Immature natural killer cell (primary cell): Measurements from ENCODE around the gene ROBO1. TPM values are rescaled to one million over a fixed set of nuclear protein-coding genes. Genes with fewer than 3 reads are reported as not detected.
"Not testable (repeated sequence)": the region's sequence is repeated elsewhere in the genome, so short reads cannot be mapped to it uniquely, and the experiment has no call there.

Experiments used
- DNase-seq, 3 donors: peaks; one replicate each; pipeline ENCODE4 v3.0.0; 2022; ENCODE audit warnings: mixed read lengths in 1 of 3
- H3K27ac Mint-ChIP-seq, 6 donors: one replicate each; pipeline ENCODE4 v1.8.0; 2020; ENCODE audit warnings: mixed read lengths in 6 of 6, mild to moderate bottlenecking in 5 of 6, inconsistent platforms in 4 of 6, moderate library complexity in 3 of 6
- H3K27me3 Mint-ChIP-seq, 3 donors: one replicate each; pipeline ENCODE4 v1.8.0; 2020 to 2021; ENCODE audit warnings: low read depth in 3 of 3, mild to moderate bottlenecking in 3 of 3, mixed read lengths in 3 of 3, moderate library complexity in 3 of 3, inconsistent platforms in 1 of 3
- H3K36me3 Mint-ChIP-seq, 3 donors: one replicate each; pipeline ENCODE4 v1.8.0; 2020; ENCODE audit warnings: mixed read lengths in 3 of 3, inconsistent platforms in 2 of 3, mild to moderate bottlenecking in 2 of 3
- H3K4me1 Mint-ChIP-seq, 2 donors: one replicate each; pipeline ENCODE4 v1.8.0; 2020; ENCODE audit warnings: inconsistent platforms in 2 of 2, mild to moderate bottlenecking in 2 of 2, mixed read lengths in 2 of 2, moderate library complexity in 1 of 2
- H3K4me3 Mint-ChIP-seq, 5 donors: one replicate each; pipeline ENCODE4 v1.8.0; 2020; ENCODE audit warnings: mild to moderate bottlenecking in 5 of 5, mixed read lengths in 5 of 5, inconsistent platforms in 3 of 5, moderate library complexity in 3 of 5
- H3K9me3 Mint-ChIP-seq, 6 donors: one replicate each; pipeline ENCODE4 v1.8.0; 2020; ENCODE audit warnings: mild to moderate bottlenecking in 6 of 6, mixed read lengths in 6 of 6, inconsistent platforms in 4 of 6, moderate library complexity in 3 of 6
- polyA plus RNA-seq, 3 donors: library from polyadenylated mRNA; unstranded; fragments of 300-500 nt; fragmentation: Illumina TruSeq; gene quantifications; one replicate each; pipeline ENCODE4 v1.2.3, GENCODE V29; 2021

ROBO1 gene
- polyA plus RNA-seq, 3 donors from 2014 or later, result 0.63 TPM; not detected in 2

DNA sequence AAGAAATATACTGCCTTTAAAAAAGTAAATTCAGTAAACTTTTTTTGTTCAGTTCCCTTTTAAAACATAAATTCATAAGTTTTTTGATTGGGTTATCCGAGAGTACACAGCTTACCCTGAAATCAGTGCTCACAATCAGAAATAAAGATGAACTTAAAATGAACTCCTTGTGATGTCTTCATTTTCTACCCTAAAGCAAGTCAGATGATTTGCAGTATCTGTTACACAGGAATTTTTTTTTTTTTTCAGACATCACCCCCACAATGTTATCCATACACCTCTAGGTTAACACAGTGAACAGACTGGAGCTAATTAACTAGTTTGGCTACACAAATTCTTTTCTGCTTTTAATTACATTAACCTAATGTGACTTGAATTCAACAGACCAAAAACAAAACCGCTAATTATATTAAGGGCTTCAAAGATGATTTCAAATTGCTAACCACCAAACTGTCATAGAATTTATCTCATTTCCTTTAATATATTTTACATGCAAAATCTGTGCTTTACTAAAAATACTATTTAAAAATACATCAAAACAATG lies 1042.0 kb downstream of the ROBO1 start:
- Mint-ChIP-seq H3K9me3 (peaks cover 0 to 42% (median 12%) of the 10 kb centered on the region in 6 donors), H3K27ac (no peak overlapping the region), H3K4me3 (no peak overlapping the region), H3K27me3 (peaks cover 0 to 1% (median 0%) of the 10 kb centered on the region in 3 donors), H3K36me3 (no peaks in the 10 kb centered on the region), H3K4me1 (peaks cover 0 to 6% of the 10 kb centered on the region in 2 donors)
- DNase-seq, result no peak

DNA sequence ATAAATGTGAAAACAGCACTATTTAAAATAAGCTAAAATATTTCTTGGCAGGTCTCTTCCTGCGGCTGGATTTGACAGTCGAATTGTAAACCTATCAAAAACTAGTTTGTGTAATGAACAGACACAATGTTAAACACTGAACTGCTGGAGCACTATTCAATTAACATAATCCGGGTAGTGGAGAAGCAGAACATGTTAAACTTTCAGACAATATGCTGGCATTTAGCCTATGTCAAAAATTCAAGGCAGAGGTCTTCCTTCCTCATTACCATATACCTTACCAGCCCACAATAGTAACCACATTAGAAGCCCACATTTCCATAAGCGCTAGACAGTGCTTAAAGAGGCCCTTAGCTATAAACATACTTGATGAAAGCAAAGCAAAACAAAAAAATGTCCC lies 1042.9 kb downstream of the ROBO1 start:
- Mint-ChIP-seq H3K27me3 (no peaks in the 10 kb centered on the region), H3K36me3 (no peaks in the 10 kb centered on the region), H3K4me1 (peaks cover 0 to 6% of the 10 kb centered on the region in 2 donors), H3K9me3 (peaks cover 0 to 42% (median 12%) of the 10 kb centered on the region in 6 donors), H3K27ac (no peak overlapping the region), H3K4me3 (no peak overlapping the region)
- no peak for DNase-seq

GRCh38 chr3:78724364-78724763 lies 1043.4 kb downstream of the ROBO1 start:
- not testable (repeated sequence) for H3K4me1 Mint-ChIP-seq, H3K4me3 Mint-ChIP-seq, H3K27ac Mint-ChIP-seq, H3K36me3 Mint-ChIP-seq, DNase-seq, H3K27me3 Mint-ChIP-seq
- peaks cover 0 to 41% (median 12%) of the 10 kb centered on the region in 6 donors for H3K9me3 Mint-ChIP-seq

GRCh38 chr3:78721771-78722543 lies 1045.8 kb downstream of the ROBO1 start:
- Mint-ChIP-seq H3K4me3 (no peak overlapping the region), H3K9me3 (peaks cover 0 to 40% (median 12%) of the 10 kb centered on the region in 6 donors), H3K27me3 (no peaks in the 10 kb centered on the region), H3K27ac (no peak overlapping the region), H3K36me3 (peaks cover 0 to 3% (median 0%) of the 10 kb centered on the region in 3 donors), H3K4me1 (peaks cover 0 to 6% of the 10 kb centered on the region in 2 donors)
- DNase-seq, result no peak

GRCh38 chr3:78718707-78719106 lies 1049.1 kb downstream of the ROBO1 start:
- no peak for DNase-seq
- no peaks in the 10 kb centered on the region for H3K27me3 Mint-ChIP-seq

DNA sequence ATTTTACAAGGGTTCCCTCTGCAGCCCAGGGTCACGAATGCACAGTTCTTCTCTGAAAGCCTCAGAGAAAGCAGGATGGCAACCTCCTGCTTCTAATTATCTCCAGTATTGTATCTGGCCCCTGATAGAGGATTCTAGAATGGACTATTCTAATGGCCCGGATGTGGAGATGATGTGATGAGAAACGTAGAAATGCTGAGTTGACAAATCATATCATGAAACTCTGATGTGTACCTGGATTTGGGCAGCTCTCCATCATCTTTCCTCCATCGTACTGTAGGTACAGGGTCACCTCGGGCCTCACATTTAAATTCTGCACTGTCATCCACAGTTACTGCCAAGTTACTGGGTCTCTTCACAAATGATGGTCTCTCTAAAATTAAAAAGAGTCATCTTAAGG lies 1050.8 kb downstream of the ROBO1 start:
- H3K9me3 Mint-ChIP-seq, result peaks cover 5 to 24% (median 18%) of the 10 kb centered on the region in 6 donors

More at GRCh38 chr3:78718707-78719106, 1049.1 kb downstream of the ROBO1 start:
- Mint-ChIP-seq H3K4me1 (peaks cover 0 to 6% of the 10 kb centered on the region in 2 donors), H3K9me3 (peaks cover 5 to 31% (median 21%) of the 10 kb centered on the region in 6 donors), H3K36me3 (peaks cover 0 to 6% (median 0%) of the 10 kb centered on the region in 3 donors), H3K27ac (no peak overlapping the region), H3K4me3 (no peak overlapping the region)

DNA sequence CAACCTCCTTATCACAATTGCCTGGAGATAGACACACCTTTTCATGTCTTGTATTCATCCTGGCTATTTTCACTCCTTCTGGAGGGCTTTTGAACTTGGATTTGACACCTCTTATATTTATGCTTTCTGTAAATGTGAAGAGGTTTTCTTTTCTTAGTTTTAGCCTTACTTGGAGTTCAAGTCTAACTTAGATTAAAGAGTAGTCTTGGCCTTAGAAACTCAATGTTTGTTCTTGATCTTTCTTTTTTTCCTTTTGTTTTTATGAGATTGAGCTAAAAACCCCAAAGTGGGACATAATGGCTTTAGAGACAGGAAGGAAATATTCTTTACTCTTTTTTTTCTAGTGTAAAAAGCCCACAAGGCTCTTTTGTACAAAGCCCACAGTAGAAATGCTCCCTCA lies 1054.9 kb downstream of the ROBO1 start:
- Mint-ChIP-seq H3K4me3 (no peak overlapping the region), H3K36me3 (peaks cover 0 to 6% (median 0%) of the 10 kb centered on the region in 3 donors), H3K27ac (peak overlapping the region in 1 of 6 donors; percentile 28), H3K4me1 (peaks cover under 1 to 15% of the 10 kb centered on the region in 2 donors), H3K9me3 (peaks cover 5 to 33% (median 18%) of the 10 kb centered on the region in 6 donors), H3K27me3 (no peaks in the 10 kb centered on the region)
- no peak for DNase-seq

More for the DNA sequence above, 1050.8 kb downstream of the ROBO1 start:
- no peak for DNase-seq
- H3K27me3 Mint-ChIP-seq, result no peaks in the 10 kb centered on the region
- H3K4me3 Mint-ChIP-seq, result no peak overlapping the region
- H3K4me1 Mint-ChIP-seq, result peaks cover 0 to 13% of the 10 kb centered on the region in 2 donors
- H3K27ac Mint-ChIP-seq, result no peak overlapping the region
- peaks cover 0 to 6% (median 0%) of the 10 kb centered on the region in 3 donors for H3K36me3 Mint-ChIP-seq

GRCh38 chr3:78712270-78712669 lies 1055.5 kb downstream of the ROBO1 start:
- Mint-ChIP-seq H3K36me3 (peaks cover 0 to 4% (median 0%) of the 10 kb centered on the region in 3 donors), H3K27me3 (peaks cover 0 to 1% (median 0%) of the 10 kb centered on the region in 3 donors), H3K4me1 (peaks cover 4 to 22% of the 10 kb centered on the region in 2 donors), H3K9me3 (peaks cover 5 to 33% (median 15%) of the 10 kb centered on the region in 6 donors), H3K27ac (no peak overlapping the region), H3K4me3 (no peak overlapping the region)
- no peak for DNase-seq

- peaks cover 0 to 47% (median 6%) of the 10 kb centered on the region in 6 donors for H3K9me3 Mint-ChIP-seq
- H3K36me3 Mint-ChIP-seq, result no peaks in the 10 kb centered on the region
- H3K4me3 Mint-ChIP-seq, result no peak overlapping the region
- no peak for DNase-seq
- no peak overlapping the region for H3K27ac Mint-ChIP-seq
- H3K4me1 Mint-ChIP-seq, result peaks cover 4 to 25% of the 10 kb centered on the region in 2 donors
- H3K27me3 Mint-ChIP-seq, result peaks cover 0 to 1% (median 0%) of the 10 kb centered on the region in 3 donors
Observed at GRCh38 chr3:78708565-78709073, 1059.2 kb downstream of the ROBO1 start.

DNA sequence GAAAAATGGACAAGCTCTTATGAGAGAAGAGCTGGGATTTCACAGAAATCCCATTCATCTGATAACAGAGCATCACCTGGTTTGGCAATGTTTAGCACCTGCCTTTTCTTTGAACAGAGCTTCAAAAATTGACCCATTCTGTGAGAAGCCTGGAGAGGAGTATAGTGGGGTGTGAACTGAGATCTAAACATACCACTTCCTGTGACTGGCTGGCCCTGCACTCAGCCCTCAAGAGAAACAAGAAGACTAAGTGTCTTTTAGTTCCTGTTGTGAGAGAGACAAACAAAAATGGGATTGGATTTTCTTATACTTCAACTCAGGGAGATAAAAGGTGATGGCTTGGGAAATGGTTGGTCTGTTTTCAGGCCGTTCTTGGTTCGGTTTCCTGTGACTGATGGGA lies 1060.2 kb downstream of the ROBO1 start:
- peaks cover 0 to 41% (median 6%) of the 10 kb centered on the region in 6 donors for H3K9me3 Mint-ChIP-seq
- H3K36me3 Mint-ChIP-seq, result no peaks in the 10 kb centered on the region
- no peak overlapping the region for H3K4me3 Mint-ChIP-seq
- H3K27ac Mint-ChIP-seq, result peak overlapping the region in 3 of 6 donors; percentile 10 to 60 (median 46)
- peaks cover 4 to 18% of the 10 kb centered on the region in 2 donors for H3K4me1 Mint-ChIP-seq
- H3K27me3 Mint-ChIP-seq, result peaks cover 0 to 1% (median 0%) of the 10 kb centered on the region in 3 donors
- peak in 1 of 3 donors; percentile 5 for DNase-seq

- peaks cover 0 to 41% (median 6%) of the 10 kb centered on the region in 6 donors for H3K9me3 Mint-ChIP-seq
- DNase-seq, result no peak
- H3K4me1 Mint-ChIP-seq, result peaks cover 4 to 18% of the 10 kb centered on the region in 2 donors
- H3K4me3 Mint-ChIP-seq, result no peak overlapping the region
- no peaks in the 10 kb centered on the region for H3K36me3 Mint-ChIP-seq
- peaks cover 0 to 1% (median 0%) of the 10 kb centered on the region in 3 donors for H3K27me3 Mint-ChIP-seq
- no peak overlapping the region for H3K27ac Mint-ChIP-seq
Observed at GRCh38 chr3:78706906-78707523, 1060.8 kb downstream of the ROBO1 start.

DNA sequence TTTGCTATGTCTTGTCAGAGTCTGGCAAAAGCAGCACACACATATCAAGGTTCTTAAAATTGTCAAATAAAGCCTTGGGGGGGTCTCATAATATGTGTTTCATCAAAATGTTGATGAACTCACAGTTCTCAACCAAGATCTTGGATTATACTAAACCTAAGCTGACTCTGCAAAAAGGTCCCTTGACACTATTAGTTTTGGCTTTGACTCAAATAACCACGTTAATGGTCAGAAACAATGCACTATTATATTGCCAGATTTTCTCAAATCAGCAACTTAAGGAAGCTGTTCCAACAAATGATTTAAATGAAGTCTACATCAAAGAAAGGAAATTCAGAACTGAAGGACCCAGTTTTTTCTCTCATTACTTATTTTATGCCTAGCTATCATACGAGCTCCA lies 1063.9 kb downstream of the ROBO1 start:
- peaks cover 0 to 4% (median 0%) of the 10 kb centered on the region in 3 donors for H3K36me3 Mint-ChIP-seq
- DNase-seq, result no peak
- no peak overlapping the region for H3K4me3 Mint-ChIP-seq
- no peak overlapping the region for H3K27ac Mint-ChIP-seq
- peaks cover 4 to 18% of the 10 kb centered on the region in 2 donors for H3K4me1 Mint-ChIP-seq
- peaks cover 0 to 2% (median 1%) of the 10 kb centered on the region in 3 donors for H3K27me3 Mint-ChIP-seq
- H3K9me3 Mint-ChIP-seq, result peaks cover 0 to 39% (median 11%) of the 10 kb centered on the region in 6 donors

DNA sequence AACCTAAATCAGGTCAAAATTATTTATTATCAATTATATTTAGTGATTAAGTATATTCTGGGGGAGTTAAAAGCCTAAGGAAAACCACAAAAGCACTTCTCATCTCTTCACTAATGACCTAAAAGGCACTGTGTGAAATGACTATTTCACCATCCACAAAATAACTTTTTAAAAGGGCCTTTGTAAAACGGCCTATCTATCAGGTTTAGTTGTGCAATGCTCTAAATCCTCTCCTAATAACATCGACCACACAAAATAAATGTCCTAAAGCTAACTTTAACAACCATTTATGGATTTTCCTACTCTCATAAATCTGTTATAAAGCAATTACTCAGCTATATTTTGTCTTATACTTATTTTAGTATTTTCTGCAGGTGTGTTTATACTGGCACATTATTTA lies 1066.3 kb downstream of the ROBO1 start:
- no peak overlapping the region for H3K4me3 Mint-ChIP-seq
- peaks cover 0 to 2% of the 10 kb centered on the region in 2 donors for H3K4me1 Mint-ChIP-seq
- no peak for DNase-seq
- H3K36me3 Mint-ChIP-seq, result peaks cover 0 to 4% (median 0%) of the 10 kb centered on the region in 3 donors
- H3K9me3 Mint-ChIP-seq, result peaks cover 2 to 23% (median 11%) of the 10 kb centered on the region in 6 donors
- peaks cover 0 to 2% (median 0%) of the 10 kb centered on the region in 3 donors for H3K27me3 Mint-ChIP-seq
- H3K27ac Mint-ChIP-seq, result no peak overlapping the region
